Breast epithelium (tissue), 4 donors: ENCODE measurements around the gene CLCA4. TPM values are rescaled to one million over a fixed set of nuclear protein-coding genes. Genes with fewer than 3 reads are reported as not detected.

ENCODE experiments used
- DNase-seq, 2 donors: peaks; one replicate each; pipeline ENCODE4 v3.0.0-alpha.2; 2019; ENCODE audit warnings: low spot score in 2 of 2
- H3K27ac ChIP-seq, 2 donors: fragments of 200-600 bp; sonication (generic) in 1 of 2; one replicate each; pipeline ENCODE4 v1.5.1; 2016 to 2019; ENCODE audit warnings: mild to moderate bottlenecking in 1 of 2
- H3K27me3 ChIP-seq, 2 donors: fragments of 200-600 bp; sonication (generic) in 1 of 2; one replicate each; pipeline versions ENCODE4 v1.5.1 to v1.6.0; 2017 to 2019; ENCODE audit warnings: control low read depth in 1 of 2, mild to moderate bottlenecking in 1 of 2
- H3K36me3 ChIP-seq: fragments of 200-600 bp; one replicate; pipeline ENCODE4 v1.5.1; 2019
- H3K4me1 ChIP-seq, 2 donors: fragments of 200-600 bp; sonication (generic); one replicate each; pipeline ENCODE4 v1.5.1; 2016 to 2019; ENCODE audit warnings: control low read depth in 1 of 2
- H3K4me3 ChIP-seq, 3 donors: fragments of 200-600 bp; sonication (generic); 1 replicate in 2 of 3; 2 replicates in 1 of 3; pipeline ENCODE4 v1.5.1; 2016 to 2019; ENCODE audit warnings: mild to moderate bottlenecking in 3 of 3, moderate library complexity in 2 of 3
- H3K9me3 ChIP-seq, 2 donors: fragments of 200-600 bp; sonication (generic) in 1 of 2; one replicate each; pipeline ENCODE4 v1.5.1; 2016 to 2019; ENCODE audit warnings: control low read depth in 1 of 2
- CTCF ChIP-seq, 3 donors: fragments of 450-650 bp; IDR thresholded peaks; one replicate each; pipeline ENCODE4 v1.5.1; 2016 to 2017; ENCODE audit warnings: antibody characterized with exemption in 3 of 3, mild to moderate bottlenecking in 3 of 3, moderate library complexity in 3 of 3
- POLR2A ChIP-seq: fragments of 450-650 bp; IDR thresholded peaks from one replicate; pipeline ENCODE4 v1.6.1; 2016; ENCODE audit warnings: antibody characterized with exemption, mild to moderate bottlenecking, moderate library complexity
- POLR2AphosphoS5 ChIP-seq, 3 donors: sonication (generic); formaldehyde crosslinking; IDR thresholded peaks; one replicate each; pipeline ENCODE4 v1.6.1; 2017; ENCODE audit warnings: antibody characterized with exemption in 3 of 3
- intact Hi-C: fragments of 100-400 bp; cut with DNase I; formaldehyde crosslinking; loops from one replicate; pipeline ENCODE4 v1.15.1; 2023; ENCODE audit warnings: low total_unique reads
- total RNA-seq, 3 donors: library from RNA; depleted of rRNA; stranded (reverse); fragments of >200 nt; gene quantifications; one replicate each; pipeline ENCODE4 v1.1.0, GENCODE V29; 2016

Gene CLCA4
- total RNA-seq, 3 donors from 2014 or later, result 0.16 to 15.1 (median 2.6) TPM

- Histone ChIP-seq H3K9me3 (no peaks in the 10 kb centered on the region), H3K36me3 (no peaks in the 10 kb centered on the region), H3K27me3 (no peaks in the 10 kb centered on the region), H3K4me1 (no peaks in the 10 kb centered on the region), H3K27ac (no peak overlapping the region), H3K4me3 (no peak overlapping the region)
- no peak for TF ChIP-seq CTCF (IDR thresholded peaks at IDR 0.05)
- no peak for TF ChIP-seq POLR2AphosphoS5 (IDR thresholded peaks at IDR 0.05)
- TF ChIP-seq POLR2A, result no peak
- intact Hi-C loops, result no loop called here
- DNase-seq, result no peak
Measured at GRCh38 chr1:86563849-86564248, 17.0 kb downstream of the CLCA4 start.

- H3K4me1 ChIP-seq, result no peaks in the 10 kb centered on the region
- intact Hi-C loops, result no loop called here
- DNase-seq, result no peak
- no peak overlapping the region for H3K27ac ChIP-seq
- TF ChIP-seq POLR2AphosphoS5 (IDR thresholded peaks at IDR 0.05) (no peak), CTCF (IDR thresholded peaks at IDR 0.05) (no peak), POLR2A (no peak)
- no peaks in the 10 kb centered on the region for H3K27me3 ChIP-seq
- no peak overlapping the region for H3K4me3 ChIP-seq
- no peaks in the 10 kb centered on the region for H3K9me3 ChIP-seq
- H3K36me3 ChIP-seq, result no peaks in the 10 kb centered on the region
Measured at GRCh38 chr1:86567341-86567740, 20.5 kb downstream of the CLCA4 start.

- intact Hi-C loops, result no loop called here
- Histone ChIP-seq H3K9me3 (no peaks in the 10 kb centered on the region), H3K27me3 (no peaks in the 10 kb centered on the region), H3K36me3 (no peaks in the 10 kb centered on the region), H3K27ac (no peak overlapping the region), H3K4me1 (no peaks in the 10 kb centered on the region), H3K4me3 (no peak overlapping the region)
- DNase-seq, result no peak
- TF ChIP-seq POLR2AphosphoS5 (IDR thresholded peaks at IDR 0.05) (no peak), CTCF (IDR thresholded peaks at IDR 0.05) (no peak), POLR2A (no peak)
Measured at GRCh38 chr1:86567878-86568277, 21.0 kb downstream of the CLCA4 start.

GRCh38 chr1:86573763-86574484, 27.0 kb downstream of the CLCA4 start:
- intact Hi-C loops, result no loop called here
- no peak for DNase-seq
- H3K27me3 ChIP-seq, result no peaks in the 10 kb centered on the region
- H3K36me3 ChIP-seq, result no peaks in the 10 kb centered on the region
- no peak overlapping the region for H3K27ac ChIP-seq
- H3K4me3 ChIP-seq, result no peak overlapping the region
- TF ChIP-seq CTCF (IDR thresholded peaks at IDR 0.05) (no peak), POLR2AphosphoS5 (IDR thresholded peaks at IDR 0.05) (no peak)
- H3K4me1 ChIP-seq, result no peaks in the 10 kb centered on the region
- H3K9me3 ChIP-seq, result no peaks in the 10 kb centered on the region

GRCh38 chr1:86581231-86581630, 34.4 kb downstream of the CLCA4 start:
- Histone ChIP-seq H3K4me3 (no peak overlapping the region), H3K9me3 (no peaks in the 10 kb centered on the region), H3K4me1 (no peaks in the 10 kb centered on the region), H3K27ac (no peak overlapping the region), H3K36me3 (no peaks in the 10 kb centered on the region), H3K27me3 (no peaks in the 10 kb centered on the region)
- intact Hi-C loops, result no loop called here
- DNase-seq, result no peak
- TF ChIP-seq POLR2A (no peak), CTCF (IDR thresholded peaks at IDR 0.05) (no peak), POLR2AphosphoS5 (IDR thresholded peaks at IDR 0.05) (no peak)
